ENCODE data around the gene FARSB. TPM values are rescaled to one million over a fixed set of nuclear protein-coding genes. Genes with fewer than 3 reads are reported as not detected.

The FARSB gene
- total RNA-seq, 1 donor from 2014 or later, result 20.3 TPM

DNA sequence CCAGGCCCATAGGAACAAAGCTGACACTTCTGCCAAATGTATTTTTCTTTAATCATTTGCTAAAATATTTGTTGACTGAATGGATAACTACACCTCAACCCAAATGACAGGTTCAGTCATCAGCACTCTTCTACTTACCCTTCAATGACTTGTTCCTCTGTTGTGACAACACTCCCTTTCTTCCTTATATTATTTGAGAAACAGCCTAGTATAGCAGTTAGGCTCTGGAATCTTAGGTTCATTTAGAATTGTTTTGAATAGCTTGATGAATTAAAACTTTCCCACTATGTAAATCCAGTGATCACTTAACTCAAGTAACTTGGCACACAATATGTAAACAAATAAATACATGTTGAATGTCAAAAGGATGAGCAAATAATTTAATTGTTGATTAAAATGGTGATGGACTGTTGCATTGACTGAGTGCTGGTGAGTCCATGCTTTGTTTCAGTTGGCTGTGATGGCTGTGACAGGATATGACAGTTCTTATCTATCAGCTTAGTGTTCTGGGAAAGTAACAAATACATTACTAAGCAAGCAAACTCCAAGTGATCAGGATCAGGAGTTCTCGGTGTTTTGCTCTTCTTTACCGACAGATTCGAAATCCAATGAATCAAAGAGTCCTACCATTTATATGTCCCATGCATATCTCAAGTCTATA is 12.7 kb upstream of the FARSB start:
- DNase-seq (ENCODE audit: low read depth, low spot score), result no peak

DNA sequence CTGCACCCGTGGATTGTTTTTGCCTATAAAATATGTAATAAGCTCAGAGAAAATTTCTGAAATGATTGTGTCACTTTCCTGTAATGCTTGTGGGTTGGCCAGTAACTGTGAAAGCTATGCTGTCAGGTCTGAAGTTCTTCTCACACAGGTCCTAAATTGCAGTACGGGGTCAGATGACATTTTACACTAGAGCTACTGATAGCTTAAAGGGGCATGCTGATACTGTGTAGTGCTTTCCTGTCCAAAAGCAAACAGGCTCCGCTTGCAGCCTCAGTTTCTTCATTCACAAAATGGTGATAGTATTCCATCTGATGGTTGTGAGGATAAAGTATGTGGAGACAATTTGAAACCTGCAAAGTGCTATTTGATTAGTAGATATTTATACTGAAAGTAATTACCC is 7.6 kb upstream of the FARSB start:
- DNase-seq (ENCODE audit: low read depth, low spot score), result no peak

DNA sequence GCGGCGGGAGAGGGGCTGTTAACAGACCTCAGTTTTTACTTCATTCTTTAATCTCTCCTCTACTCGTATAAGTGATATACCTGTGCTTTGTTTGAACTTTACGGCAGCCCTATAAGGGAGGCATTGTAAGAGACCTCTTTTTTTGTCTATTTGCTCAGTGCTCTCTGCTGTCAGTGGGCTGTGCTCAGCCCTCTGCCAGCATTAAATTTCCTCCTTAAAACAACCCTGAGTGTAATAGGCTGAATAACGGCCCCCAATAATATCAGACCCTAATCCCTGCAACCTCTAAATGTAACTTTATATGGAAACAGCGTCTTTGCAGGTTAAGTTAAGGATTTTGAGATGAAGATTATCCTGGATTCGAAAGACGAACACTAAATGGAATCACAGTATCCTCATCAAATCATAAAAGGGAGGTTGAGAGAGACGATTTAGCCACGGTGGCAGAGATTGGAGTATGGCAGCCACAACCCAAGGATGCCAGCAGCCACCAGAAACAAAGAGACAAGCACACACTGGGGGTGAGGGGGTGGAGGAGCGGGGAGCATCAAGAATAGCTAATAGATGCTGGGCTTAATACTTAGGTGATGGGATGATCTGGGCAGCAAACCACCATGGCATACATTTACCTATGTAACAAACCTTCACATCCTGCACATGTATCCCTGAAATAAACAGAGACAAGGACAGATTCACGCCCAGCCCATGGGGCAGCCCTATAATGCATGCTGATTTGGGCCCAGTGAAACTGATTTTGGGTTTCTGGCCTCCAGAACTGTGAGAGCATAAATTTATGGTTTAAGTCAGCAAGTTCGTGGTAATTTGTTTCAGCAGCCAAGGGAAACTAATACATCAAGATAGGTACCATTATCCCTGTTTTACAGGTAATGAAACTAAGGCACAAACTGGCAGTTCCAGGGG is 894 bp upstream of the FARSB start:
- DNase-seq (ENCODE audit: low read depth, low spot score), result no peak

DNA sequence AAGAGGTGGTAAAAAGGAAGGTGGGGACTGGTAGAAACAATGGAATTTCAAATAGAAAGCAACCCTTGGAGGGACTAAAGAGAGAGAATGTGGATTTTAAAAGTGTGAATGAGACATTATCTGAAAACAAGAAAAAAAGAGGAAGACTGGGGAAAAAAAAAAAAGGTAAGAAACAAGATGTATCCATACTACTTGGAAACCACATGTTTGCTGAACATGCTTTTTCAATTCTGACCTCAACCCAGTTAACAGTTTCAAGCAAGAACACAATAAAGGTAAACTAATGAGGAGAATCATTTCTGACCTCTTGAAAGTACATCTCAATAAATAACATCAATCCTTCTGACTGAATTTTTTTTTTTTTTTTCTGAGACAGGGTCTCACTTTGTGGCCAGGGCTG is 2.6 kb downstream of the FARSB start:
- no peak for DNase-seq (ENCODE audit: low read depth, low spot score)

DNA sequence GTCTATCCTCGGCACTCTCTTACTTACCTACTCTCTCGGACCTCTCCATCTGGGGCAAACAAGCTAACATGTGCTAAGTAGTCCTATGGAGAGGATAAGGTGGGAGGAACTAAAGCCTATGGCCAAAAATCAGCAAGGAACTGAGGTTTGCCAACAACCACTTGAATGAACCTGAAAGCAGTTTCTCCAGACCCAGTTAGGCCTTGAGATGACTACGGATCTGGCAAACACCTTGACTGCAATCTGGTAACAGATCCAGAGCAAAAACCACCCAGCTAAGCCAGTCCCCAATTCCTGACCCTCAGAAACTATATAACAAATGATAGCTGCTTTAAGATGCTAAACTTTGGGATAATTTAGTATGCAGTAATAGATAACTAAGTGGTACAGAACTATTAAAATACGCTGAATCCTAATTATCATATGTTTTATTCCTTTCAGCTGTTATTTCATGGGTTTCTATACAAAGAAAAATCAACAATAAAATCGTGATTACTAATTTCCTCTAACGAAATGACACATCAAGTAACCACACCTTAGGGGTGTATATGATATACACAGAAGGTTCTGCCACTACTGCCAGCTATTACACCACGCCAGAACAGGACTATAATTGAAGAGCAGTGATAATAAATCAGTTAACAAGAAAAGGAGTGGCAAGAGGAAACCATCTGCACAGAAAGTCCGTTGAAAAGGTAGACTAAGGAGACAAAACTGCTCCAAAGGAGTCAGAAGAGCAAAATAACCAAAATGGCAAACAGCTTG is 3.2 kb downstream of the FARSB start:
- DNase-seq (ENCODE audit: low read depth, low spot score), result no peak

DNA sequence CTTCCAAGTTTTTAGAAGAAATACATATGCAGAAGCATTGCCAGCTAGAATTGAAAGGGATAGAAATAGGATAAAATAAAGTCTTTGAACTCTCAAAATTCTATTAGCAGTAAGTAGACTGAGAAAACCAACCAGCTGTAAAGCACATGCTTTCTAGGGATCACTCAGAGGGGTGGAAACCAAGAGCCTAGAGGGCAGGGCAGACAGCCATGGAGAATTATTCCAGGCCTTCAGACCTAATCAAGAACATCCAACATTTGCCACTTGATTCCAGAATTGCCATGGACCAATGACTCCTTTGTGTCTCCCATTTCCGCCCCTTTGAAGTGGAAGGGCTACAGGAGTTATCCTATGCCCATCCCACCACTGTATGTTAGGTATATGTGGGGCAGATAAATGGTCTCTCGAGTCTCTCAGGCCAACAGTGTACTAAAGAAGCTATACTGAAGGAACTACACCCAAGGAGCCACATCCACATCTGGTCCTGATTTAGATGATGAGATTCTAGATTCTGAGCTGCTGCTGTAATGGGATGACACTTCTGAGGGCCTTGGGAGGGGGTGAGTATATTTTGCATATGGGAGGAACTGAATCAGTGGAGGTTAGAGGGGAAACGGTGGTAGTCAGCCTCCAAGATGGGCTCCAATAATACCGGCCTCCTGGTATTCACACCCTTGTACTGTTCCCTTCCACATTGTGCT is 4.0 kb downstream of the FARSB start:
- no peak for DNase-seq (ENCODE audit: low read depth, low spot score)

DNA sequence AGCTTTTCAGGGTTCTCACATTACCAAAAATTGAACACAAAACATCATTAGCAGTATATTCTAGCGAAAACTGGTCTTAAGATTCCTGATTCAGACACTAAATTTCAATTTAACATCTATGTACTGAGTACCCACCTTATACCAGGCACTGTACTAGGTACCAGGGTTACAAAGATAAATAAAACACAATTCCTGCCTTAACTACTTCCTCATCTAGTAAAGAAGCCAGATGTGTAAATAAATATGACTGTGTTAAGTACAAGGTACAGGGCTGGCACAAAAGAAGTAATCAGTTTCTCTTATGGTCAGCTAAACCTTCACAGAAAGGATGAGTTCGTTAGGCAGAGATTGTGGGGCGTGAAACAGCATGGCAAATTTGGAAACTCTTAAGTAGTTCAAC is 6.1 kb downstream of the FARSB start:
- no peak for DNase-seq (ENCODE audit: low read depth, low spot score)

DNA sequence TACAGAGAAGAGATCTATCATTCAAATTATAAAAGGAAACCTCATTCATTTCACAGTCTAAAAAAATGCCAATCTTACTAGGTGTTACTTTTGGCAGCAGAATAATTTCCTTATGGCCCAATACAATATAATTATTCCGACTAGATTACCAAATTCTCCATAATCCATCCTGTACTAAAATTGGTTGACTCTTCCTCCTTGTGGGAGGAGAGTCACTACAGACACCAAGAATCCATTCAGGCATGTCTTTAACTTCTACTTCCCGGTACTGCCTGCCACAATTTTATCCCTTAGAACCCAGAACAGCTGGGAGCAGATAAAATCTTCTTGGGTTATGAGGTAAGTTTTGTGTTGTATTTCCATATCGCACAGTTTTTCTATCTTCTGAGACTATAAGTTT is 9.9 kb downstream of the FARSB start:
- DNase-seq (ENCODE audit: low read depth, low spot score), result no peak

DNA sequence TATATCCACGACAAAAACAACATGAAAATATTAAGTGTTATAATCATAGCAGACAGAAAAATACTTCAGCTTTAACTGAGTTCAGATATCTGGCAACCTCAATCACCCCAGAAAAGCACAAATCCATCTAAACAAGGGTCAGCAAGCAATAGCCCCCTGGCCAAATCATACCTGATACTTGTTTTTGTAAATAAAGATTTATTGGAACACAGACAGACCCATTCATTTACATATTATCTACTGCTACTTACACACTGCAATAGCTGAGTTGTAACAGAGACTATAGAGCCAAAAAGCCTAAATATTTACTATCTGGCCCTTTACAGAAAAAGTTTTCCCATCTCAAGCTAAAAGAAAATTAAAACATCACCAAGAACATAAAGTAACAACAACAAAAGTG is 12.8 kb downstream of the FARSB start:
- no peak for DNase-seq (ENCODE audit: low read depth, low spot score)

DNA sequence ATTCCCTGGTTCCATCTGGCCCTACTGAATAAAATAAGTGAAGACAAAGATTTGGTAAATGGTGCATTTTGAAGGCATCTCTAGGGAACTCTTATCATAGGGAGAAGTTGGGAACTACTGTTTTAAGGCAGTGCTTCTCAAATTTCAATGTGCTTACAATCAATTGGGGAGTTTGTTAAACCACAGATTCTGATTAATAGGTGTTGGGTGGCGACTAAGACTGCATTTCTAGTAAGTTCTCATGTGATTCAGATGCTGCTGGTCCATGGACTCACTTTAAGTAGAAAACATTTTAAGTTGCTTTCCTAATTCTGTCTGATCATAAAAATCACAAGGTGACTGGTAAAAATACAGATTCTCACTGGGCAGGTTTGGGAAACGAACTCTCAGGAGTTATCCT is 14.6 kb downstream of the FARSB start:
- DNase-seq (ENCODE audit: low read depth, low spot score), result no peak

DNA sequence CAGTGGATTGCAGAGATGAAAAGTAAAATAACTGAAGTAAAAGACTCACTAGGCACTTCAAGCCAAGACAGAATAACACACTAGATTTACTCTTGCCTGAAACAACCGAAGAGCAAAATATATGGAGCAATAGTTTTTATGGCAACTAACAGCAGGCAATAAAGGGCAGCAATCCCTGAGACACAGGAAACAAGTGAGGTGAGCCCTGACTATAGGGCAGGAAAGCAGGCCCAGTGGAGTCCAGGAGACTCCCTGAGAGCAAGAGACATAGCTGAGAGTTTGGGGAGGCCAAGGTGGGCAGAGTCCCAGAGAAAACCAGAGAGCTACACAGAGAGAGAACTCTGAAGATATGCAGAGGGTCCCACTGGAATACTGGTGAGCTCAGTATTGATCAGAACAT is 18.8 kb downstream of the FARSB start:
- DNase-seq (ENCODE audit: low read depth, low spot score), result no peak

DNA sequence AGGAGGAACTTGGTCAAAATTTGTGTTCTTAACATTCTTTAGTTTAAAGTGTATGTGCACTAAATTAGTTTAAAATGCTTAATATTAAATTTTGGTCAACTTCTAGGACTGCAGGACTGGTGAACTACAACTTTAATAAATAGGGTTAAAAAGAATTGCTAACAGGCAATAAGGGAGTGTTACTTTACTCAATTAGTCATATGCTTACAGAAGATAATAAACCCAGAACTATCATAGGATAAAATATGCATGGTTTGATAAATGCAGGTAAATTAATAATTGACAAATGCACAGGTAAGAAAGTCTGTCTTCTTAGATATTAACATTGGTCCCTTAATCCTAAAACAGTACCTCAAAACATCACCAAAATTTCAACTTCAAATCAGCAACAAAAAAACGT is 20.6 kb downstream of the FARSB start:
- DNase-seq (ENCODE audit: low read depth, low spot score), result no peak

DNA sequence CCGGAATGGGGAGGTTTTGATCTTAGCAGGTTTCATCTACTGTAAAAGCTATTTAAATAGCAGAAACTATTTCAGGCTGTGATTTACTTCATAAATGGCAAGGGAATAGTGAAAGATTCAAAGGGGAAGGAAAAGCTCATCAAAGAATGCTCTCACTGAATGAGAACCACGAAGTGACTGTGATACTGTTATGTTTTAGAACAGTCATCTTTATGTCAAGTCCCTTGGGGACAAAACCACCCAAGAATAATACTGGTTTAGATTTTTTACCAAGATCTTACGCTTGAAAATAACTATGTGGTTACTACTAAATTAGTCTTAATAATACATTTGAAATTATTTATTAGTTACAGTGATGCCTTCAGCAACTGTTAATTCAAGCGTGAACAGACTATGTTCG is 28.1 kb downstream of the FARSB start:
- DNase-seq (ENCODE audit: low read depth, low spot score), result no peak

DNA sequence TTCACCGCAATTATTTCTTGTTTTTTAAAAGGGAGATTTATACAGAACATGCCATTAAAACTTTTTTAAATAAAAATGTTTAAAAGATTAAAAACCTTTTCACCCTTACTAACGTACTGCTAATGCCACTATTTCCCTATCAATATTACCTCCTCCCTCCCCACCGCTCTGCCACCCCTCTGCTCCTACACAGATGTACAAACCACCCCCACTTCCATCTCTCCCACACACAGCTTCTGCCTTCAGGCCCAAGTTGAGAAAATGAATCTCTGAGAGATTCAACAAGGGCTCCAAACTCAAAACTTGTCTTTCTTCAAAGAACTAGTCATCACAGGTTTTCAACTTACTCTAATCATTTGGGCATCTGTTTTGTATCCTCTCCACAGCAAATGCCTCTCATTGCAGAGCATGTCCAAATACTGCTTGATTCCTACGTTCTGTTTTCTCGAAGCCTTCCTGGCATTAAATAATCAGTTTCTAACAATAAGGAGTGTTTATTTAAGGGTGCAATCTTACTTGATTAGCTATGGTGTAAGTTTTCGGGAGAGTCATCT is 32.1 kb downstream of the FARSB start:
- no peak for DNase-seq (ENCODE audit: low read depth, low spot score)

DNA sequence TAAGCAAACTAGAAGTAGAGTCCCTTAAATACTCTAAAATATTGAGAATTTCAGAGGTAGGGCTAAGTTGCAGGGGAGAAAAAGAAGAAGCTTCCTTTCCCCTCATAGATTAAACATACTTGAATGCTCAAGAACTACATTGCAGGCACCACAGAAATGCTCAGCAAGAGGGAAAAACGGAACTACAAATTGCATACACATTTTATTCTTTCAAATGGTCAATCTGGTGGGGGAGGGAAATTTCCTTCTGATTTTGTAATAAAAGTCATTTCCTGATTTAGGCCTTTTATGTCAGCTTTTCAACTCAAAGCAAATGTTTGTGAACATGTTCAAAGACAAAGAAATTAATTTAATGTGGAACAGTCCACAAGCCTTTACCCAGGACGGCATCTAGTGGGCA is 33.0 kb downstream of the FARSB start:
- no peak for DNase-seq (ENCODE audit: low read depth, low spot score)

DNA sequence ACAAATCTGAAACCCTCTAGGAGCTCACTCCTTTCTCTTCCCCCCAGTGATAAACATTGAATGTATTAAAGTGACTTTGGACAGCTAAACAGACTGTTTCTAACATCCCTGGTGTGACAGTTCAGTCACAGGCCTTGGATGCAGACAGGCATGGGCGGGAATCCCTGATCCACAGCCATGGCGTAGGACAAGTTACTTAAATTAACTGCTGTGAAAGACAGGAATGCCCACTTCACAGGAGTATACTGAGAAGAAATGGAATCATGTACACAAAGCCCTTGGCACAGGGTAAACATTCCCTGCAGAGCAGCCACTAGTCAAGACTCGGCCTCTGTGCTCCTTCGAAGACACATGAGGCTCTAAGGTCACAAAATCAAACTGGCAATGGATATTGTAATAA is 34.0 kb downstream of the FARSB start:
- DNase-seq (ENCODE audit: low read depth, low spot score), result no peak

DNA sequence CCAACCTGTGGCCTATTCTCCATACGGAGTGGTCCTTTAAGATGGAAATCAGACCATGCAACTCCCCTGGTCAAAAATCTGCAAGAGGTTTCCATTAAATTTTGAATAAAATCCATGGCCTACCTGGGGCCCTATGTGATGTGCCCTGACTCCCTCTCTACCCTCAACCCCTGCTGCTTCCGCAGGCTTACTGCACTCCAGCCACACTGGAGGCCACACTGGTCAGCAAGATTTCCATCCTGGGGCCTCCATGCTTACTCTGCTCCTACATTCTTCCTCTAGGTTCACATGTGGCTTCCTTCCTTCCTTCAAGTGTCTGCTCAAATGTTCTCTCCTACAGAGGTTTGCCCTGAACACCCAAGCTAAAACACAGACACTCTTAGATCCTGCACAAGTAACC is 40.6 kb downstream of the FARSB start:
- DNase-seq (ENCODE audit: low read depth, low spot score), result no peak

DNA sequence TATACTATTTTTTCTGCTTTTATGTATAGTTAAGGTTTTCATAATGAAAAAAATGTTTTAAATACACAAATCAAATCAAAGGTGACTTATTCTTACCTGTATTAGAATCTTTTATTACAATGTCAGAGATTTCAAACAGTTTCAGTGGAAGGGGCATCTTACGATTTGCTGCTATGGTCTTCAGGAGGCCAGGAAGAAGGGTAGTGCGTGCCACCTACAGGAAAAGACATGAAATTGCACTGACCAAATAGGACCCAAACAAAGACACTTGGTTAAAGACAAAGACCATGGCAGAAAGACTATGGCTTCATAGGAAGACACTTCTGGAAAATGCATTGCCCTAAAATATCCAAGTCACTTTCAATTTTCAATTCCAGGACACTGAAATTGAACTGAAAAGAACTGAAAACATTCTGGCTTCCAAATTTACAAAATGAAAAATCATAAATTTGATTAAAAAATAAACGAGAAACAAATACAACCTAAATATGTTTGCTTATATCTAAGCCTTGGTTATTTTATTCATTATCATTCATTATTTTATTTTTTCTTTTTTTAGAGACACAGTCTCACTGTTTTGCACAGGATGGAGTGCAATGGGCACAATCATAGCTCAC is 42.1 kb downstream of the FARSB start:
- DNase-seq (ENCODE audit: low read depth, low spot score), result peak; percentile 1

DNA sequence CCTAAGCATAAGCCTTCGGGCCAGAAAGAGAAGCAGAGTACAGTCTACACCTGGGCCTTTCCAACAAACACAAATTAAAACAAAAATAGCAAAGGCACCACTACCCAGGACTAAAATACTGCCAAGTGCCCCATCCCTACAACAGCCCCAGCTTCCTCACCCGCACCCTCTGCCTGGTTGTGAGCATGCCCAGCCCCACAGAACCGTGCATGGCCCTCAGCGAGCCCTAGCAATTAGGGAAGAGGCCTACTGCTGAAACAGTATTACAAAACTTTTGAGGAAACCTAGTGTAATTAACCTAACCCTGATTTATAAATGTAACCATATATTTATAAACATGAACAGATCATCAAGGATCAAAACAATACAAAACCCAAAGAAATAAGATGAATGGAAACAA is 44.2 kb downstream of the FARSB start:
- DNase-seq (ENCODE audit: low read depth, low spot score), result no peak

DNA sequence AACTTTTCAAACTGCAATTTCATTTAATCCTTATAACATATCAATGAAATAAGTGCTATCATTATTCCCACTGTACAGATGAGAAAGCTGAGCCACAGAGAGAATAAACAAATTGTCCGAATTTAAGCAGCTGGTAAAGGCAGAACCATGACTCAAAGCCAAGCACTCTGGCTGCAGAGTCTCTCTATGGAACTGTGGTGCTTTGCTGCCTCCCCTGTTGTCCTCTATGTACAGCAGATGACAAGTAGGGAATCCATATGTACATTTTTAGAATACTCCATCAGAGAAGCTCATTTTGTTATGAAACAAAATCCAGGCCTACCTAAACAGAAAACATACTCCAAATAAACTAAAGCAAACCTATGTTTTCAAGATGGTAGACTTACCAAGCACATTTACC is 45.1 kb downstream of the FARSB start:
- DNase-seq (ENCODE audit: low read depth, low spot score), result no peak

DNA sequence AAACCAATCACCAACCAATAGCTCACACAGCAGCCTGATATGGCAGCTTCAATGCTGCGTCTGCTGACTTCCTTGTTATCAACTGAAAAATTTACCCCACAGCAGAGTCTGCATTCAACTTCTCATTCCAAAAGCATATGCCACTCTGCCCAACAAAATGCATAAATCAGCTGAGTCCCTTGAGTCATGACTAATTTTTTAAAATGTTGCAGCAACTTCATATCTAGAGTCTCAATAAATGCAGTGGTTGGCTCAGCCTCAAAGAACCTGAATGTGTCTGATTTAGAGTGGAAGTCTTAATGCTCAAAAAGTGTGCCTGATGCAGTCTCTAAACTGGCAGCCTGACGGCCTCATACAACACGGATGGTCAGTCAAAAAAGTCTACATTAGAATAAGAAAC is 46.5 kb downstream of the FARSB start:
- no peak for DNase-seq (ENCODE audit: low read depth, low spot score)

Data from pulmonary artery endothelial cell (primary cell).